ENCODE results near the gene JUN.

GRCh38 chr1:58805716-58806571 lies 22.1 kb upstream of the JUN start:
- TF ChIP-seq CTCF (IDR thresholded peaks at IDR 0.05 in 4 of 5, conservative IDR thresholded peaks at IDR 0.05 in 1 of 5) (no peak), POLR2A (IDR thresholded peaks at IDR 0.05) (no peak)
